Measurements from ENCODE around the gene DUSP8.

Gene DUSP8

GRCh38 chr11:1573903-1574237 is 1.8 kb upstream of the DUSP8 start (continued):
- TF ChIP-seq KLF1 (tag by site-specific recombination; IDR thresholded peaks at IDR 0.05) (0 out of 2 replicates have a peak, but pooled peaks have one; percentile 2), SP3 (tag by site-specific recombination; IDR thresholded peaks at IDR 0.05) (peak; percentile 43; the same call in 1 of the 2 replicates), ZBTB7A (tag by site-specific recombination; IDR thresholded peaks at IDR 0.05; ENCODE audit: low read depth) (peak; percentile 41; the same call in 1 of the 2 replicates), SCRT2 (tag by site-specific recombination; IDR thresholded peaks at IDR 0.05) (no peak)

DNA sequence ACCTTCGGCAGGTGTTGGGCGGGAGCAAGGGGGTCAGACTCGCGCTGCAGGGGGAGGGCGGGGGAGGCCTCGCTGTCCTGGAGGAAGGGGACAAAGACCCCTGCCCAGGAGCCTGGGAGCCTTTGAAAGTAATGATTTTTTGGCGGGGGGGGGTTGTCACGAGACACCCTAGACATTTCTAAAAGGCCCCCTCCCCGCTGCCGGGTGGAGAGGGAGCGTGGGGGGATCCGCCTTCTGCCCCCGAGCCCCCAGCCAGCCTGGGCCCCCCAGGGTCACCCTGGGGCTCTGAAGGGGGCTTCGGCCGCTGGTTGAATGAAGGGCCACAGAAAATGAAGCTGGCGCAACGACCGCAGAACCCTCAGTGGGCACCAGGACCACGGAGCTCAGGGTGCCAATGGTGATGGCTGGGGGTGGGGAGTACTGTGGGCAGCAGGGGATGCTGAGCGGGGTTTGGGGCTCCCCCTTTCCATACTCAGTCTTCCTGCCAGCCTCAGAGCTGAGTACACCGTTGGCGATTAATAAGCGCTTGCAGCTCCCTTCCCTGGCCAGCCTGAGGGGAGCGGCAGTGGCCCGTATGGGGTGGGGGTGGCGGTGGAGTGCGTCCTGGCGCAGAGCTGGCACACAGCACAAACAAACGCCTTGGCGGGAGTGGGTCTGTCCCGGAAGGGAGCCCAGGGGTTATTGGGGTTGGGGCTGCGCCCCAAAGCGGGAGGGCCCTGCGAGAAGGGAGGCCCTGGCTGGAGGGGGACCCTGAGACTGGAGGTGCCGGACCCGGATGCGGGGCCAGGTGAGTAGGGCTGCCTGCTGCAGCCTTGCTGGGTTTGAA is 1.2 kb upstream of the DUSP8 start:
- CTCF ChIA-PET, result interaction anchor here (1.2 to 3.4 kb wide), 9 partner anchors 9 to 59 kb away, joined by 3 to 138 read pairs (median 10); no protein-coding TSS in a partner anchor
- POLR2A ChIA-PET, result interaction anchor here (1.3 to 2.7 kb wide), 3 partner anchors 9 to 32 kb away, joined by 3 to 24 read pairs (median 5); no protein-coding TSS in a partner anchor
- TF ChIP-seq, protein P1, sequence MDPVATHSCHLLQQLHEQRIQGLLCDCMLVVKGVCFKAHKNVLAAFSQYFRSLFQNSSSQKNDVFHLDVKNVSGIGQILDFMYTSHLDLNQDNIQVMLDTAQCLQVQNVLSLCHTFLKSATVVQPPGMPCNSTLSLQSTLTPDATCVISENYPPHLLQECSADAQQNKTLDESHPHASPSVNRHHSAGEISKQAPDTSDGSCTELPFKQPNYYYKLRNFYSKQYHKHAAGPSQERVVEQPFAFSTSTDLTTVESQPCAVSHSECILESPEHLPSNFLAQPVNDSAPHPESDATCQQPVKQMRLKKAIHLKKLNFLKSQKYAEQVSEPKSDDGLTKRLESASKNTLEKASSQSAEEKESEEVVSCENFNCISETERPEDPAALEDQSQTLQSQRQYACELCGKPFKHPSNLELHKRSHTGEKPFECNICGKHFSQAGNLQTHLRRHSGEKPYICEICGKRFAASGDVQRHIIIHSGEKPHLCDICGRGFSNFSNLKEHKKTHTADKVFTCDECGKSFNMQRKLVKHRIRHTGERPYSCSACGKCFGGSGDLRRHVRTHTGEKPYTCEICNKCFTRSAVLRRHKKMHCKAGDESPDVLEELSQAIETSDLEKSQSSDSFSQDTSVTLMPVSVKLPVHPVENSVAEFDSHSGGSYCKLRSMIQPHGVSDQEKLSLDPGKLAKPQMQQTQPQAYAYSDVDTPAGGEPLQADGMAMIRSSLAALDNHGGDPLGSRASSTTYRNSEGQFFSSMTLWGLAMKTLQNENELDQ (tag by site-specific recombination; IDR thresholded peaks at IDR 0.05; ENCODE audit: low read depth), result no peak
- TF ChIP-seq ZNF37A (tag by site-specific recombination; IDR thresholded peaks at IDR 0.05), result no peak
- TF ChIP-seq, protein P2, sequence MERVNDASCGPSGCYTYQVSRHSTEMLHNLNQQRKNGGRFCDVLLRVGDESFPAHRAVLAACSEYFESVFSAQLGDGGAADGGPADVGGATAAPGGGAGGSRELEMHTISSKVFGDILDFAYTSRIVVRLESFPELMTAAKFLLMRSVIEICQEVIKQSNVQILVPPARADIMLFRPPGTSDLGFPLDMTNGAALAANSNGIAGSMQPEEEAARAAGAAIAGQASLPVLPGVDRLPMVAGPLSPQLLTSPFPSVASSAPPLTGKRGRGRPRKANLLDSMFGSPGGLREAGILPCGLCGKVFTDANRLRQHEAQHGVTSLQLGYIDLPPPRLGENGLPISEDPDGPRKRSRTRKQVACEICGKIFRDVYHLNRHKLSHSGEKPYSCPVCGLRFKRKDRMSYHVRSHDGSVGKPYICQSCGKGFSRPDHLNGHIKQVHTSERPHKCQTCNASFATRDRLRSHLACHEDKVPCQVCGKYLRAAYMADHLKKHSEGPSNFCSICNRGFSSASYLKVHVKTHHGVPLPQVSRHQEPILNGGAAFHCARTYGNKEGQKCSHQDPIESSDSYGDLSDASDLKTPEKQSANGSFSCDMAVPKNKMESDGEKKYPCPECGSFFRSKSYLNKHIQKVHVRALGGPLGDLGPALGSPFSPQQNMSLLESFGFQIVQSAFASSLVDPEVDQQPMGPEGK (tag by site-specific recombination; IDR thresholded peaks at IDR 0.05), result peak; percentile 84
- no peak for TF ChIP-seq ZNF785 (tag by site-specific recombination; IDR thresholded peaks at IDR 0.05)
- no peak for TF ChIP-seq ZNF112 (tag by site-specific recombination; IDR thresholded peaks at IDR 0.05)
- TF ChIP-seq HOXA7 (CRISPR knock-in tag; IDR thresholded peaks at IDR 0.05; ENCODE audit: borderline replicate concordance), result no peak
- 0 out of 2 replicates have a peak, but pooled peaks have one; percentile 10 for TF ChIP-seq ZNF121 (tag by site-specific recombination; IDR thresholded peaks at IDR 0.05)
- no peak for TF ChIP-seq ZNF514 (tag by site-specific recombination; IDR thresholded peaks at IDR 0.05)
- no peak for TF ChIP-seq ZNF133 (tag by site-specific recombination; IDR thresholded peaks at IDR 0.05)
- TF ChIP-seq ZNF600 (tag by site-specific recombination; IDR thresholded peaks at IDR 0.05), result peak; percentile 65
- TF ChIP-seq ZNF660 (tag by site-specific recombination; IDR thresholded peaks at IDR 0.05), result no peak
- no peak for TF ChIP-seq MYNN (tag by site-specific recombination; IDR thresholded peaks at IDR 0.05; ENCODE audit: borderline replicate concordance)
- TF ChIP-seq, protein P3, sequence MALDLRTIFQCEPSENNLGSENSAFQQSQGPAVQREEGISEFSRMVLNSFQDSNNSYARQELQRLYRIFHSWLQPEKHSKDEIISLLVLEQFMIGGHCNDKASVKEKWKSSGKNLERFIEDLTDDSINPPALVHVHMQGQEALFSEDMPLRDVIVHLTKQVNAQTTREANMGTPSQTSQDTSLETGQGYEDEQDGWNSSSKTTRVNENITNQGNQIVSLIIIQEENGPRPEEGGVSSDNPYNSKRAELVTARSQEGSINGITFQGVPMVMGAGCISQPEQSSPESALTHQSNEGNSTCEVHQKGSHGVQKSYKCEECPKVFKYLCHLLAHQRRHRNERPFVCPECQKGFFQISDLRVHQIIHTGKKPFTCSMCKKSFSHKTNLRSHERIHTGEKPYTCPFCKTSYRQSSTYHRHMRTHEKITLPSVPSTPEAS (tag by site-specific recombination; IDR thresholded peaks at IDR 0.05), result no peak
- TF ChIP-seq KLF1 (tag by site-specific recombination; IDR thresholded peaks at IDR 0.05), result peak; percentile 35; the same call in 1 of the 2 replicates
- TF ChIP-seq KLF10 (tag by site-specific recombination; IDR thresholded peaks at IDR 0.05), result no peak
- no peak for TF ChIP-seq ZNF521 (tag by site-specific recombination; IDR thresholded peaks at IDR 0.05)
- TF ChIP-seq ZBTB20 (tag by site-specific recombination; IDR thresholded peaks at IDR 0.05), result peak; percentile 43; the same call in 1 of the 2 replicates
- no peak for TF ChIP-seq ZNF274 (IDR thresholded peaks at IDR 0.05; ENCODE audit: low read length)
- TF ChIP-seq ZNF274 (tag by site-specific recombination; IDR thresholded peaks at IDR 0.05; ENCODE audit: borderline replicate concordance), result no peak
- TF ChIP-seq HIC1 (tag by site-specific recombination; IDR thresholded peaks at IDR 0.05), result peak; percentile 84
- TF ChIP-seq ZBTB10 (tag by site-specific recombination; IDR thresholded peaks at IDR 0.05), result peak; percentile 97

More for the DNA sequence above, 1.2 kb upstream of the DUSP8 start:
- peak overlapping the region; percentile 75 for H3K4me3 ChIP-seq (ENCODE audit: low read depth, low read length)
- no peak overlapping the region for H3K27ac ChIP-seq (ENCODE audit: extremely low read depth, low read depth, low read length)
- no peaks in the 10 kb centered on the region for H3K9me3 ChIP-seq (ENCODE audit: control insufficient read depth, insufficient read depth, low read depth, low read length)
- H3K36me3 ChIP-seq (ENCODE audit: control insufficient read depth in 2 of 2, insufficient read depth in 1 of 2, low read length in 2 of 2), result peaks cover 0 to 6% of the 10 kb centered on the region in 2 experiments; a peak in 1 of 3 replicates
- H3K4me1 ChIP-seq (ENCODE audit: control insufficient read depth, insufficient read depth, low read length), result no peaks in the 10 kb centered on the region; the same call in 1 of the 2 replicates
